AG04449 (cell line): ENCODE data around the gene MEGF9.

Experiments used
- CTCF ChIA-PET: fragments of 350-600 bp; formaldehyde crosslinking; extraction: SDS; loops from one replicate; lab custom pipeline; 2021; ENCODE audit warnings: antibody characterized with exemption; lab: Yijun Ruan, JAX
- POLR2A ChIA-PET: fragments of 400-600, 350-600 bp; formaldehyde crosslinking; extraction: SDS; loops from one replicate; lab custom pipeline; 2020; ENCODE audit warnings: antibody characterized with exemption, inconsistent platforms; lab: Yijun Ruan, JAX
- DNase-seq: peaks from one replicate; pipeline ENCODE4 v3.0.0-alpha.2; 2010; ENCODE audit warnings: low read depth, low spot score
- H3K4me3 ChIP-seq: 2 replicates; pipeline ENCODE4 v1.5.1; 2011; ENCODE audit warnings: low read depth, mild to moderate bottlenecking, control low read depth, low read length
- TF ChIP-seq, protein P1 (sequence below): IDR thresholded peaks from one replicate; pipeline ENCODE4 v1.5.1; 2011; ENCODE audit warnings: mild to moderate bottlenecking, moderate library complexity, low read length, control low read depth, inconsistent platforms; ENCODE audit not compliant: insufficient read depth; ENCODE audit errors: missing control alignments

Gene MEGF9

GRCh38 chr9:120696551-120697230 is 17.6 kb downstream of the MEGF9 start:
- TF ChIP-seq, protein P1, sequence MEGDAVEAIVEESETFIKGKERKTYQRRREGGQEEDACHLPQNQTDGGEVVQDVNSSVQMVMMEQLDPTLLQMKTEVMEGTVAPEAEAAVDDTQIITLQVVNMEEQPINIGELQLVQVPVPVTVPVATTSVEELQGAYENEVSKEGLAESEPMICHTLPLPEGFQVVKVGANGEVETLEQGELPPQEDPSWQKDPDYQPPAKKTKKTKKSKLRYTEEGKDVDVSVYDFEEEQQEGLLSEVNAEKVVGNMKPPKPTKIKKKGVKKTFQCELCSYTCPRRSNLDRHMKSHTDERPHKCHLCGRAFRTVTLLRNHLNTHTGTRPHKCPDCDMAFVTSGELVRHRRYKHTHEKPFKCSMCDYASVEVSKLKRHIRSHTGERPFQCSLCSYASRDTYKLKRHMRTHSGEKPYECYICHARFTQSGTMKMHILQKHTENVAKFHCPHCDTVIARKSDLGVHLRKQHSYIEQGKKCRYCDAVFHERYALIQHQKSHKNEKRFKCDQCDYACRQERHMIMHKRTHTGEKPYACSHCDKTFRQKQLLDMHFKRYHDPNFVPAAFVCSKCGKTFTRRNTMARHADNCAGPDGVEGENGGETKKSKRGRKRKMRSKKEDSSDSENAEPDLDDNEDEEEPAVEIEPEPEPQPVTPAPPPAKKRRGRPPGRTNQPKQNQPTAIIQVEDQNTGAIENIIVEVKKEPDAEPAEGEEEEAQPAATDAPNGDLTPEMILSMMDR: no peak
- ChIA-PET POLR2A (no interaction called here), CTCF (no interaction called here)
- H3K4me3 ChIP-seq: no peak overlapping the region
- no peak for DNase-seq

DNA sequence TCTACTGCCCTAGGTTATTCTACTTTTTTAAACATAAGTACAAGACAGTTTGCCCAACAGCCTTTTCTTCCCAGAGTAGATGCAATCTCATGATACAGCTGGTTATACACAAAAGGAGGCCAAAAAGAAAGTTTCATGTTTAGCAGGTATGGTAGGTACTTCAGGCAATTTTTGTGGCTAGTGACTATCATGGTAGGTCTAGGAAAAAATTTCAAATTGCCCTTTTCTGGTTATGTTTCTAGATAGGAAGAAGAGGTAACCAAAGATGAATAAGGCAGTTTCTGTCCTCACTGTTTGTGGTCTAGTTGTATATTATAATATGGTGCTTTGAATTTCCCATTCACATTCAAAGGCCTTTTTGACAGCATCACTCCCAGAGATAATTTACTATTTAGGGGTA is 19.7 kb downstream of the MEGF9 start:
- ChIA-PET POLR2A (no interaction called here), CTCF (no interaction called here)
- H3K4me3 ChIP-seq: no peak overlapping the region
- DNase-seq: no peak
- TF ChIP-seq, protein P1: no peak

DNA sequence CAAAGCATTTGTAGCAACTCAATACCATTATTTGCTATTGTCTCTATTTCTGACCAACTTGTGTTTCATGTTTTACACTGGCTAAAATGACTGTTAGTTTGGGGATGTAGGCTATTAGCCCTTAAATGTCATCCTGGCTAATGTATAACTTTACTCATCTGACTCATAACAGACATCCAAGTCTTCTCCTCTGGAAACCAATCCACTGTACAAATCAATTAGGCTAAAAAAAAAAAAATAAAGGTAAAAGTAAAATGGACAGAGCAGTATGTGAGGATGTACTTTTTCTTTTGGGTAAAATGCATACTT is 20.6 kb downstream of the MEGF9 start:
- ChIA-PET POLR2A (no interaction called here), CTCF (no interaction called here)
- DNase-seq: no peak
- TF ChIP-seq, protein P1: no peak
- H3K4me3 ChIP-seq: no peak overlapping the region

DNA sequence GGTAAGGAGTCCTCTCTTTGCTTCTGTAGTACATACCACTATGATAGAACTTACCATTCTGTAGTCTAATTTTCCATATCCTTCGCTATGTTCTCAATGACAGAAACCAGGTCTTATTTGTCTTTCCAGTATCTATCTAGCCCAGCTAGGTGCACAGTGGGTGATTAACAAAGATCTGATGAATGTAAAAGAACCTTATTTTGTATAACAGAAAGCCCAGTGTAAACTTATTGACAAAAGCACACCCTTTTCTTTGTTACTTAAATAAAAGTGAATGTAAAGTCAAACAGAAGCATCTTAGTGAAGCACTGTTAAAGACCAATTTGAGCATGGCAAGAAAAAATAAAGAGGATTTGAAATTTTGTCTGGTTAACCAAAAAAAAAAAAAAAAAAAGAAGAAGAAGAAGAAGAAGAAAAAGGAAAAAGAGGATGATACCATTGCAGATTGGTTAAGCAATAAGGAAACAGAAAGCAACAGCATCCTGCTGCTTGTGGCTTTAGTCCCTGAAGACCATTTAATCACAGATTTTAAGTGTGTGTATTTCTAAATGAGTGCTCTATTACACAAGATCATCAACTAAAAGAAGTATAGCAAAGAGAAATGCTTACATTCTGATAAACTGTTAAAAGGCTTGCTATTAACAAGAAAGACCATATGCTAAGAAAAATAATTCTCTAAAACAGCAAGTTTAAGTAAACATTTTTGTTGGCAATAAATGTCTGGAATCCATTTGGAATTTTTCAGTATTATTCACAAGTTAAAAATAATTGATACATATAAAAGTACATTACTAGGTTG is 21.2 kb downstream of the MEGF9 start:
- no peak overlapping the region for H3K4me3 ChIP-seq
- POLR2A ChIA-PET: no interaction called here
- TF ChIP-seq, protein P1: no peak
- CTCF ChIA-PET: no interaction called here
- peak; percentile 56 for DNase-seq

DNA sequence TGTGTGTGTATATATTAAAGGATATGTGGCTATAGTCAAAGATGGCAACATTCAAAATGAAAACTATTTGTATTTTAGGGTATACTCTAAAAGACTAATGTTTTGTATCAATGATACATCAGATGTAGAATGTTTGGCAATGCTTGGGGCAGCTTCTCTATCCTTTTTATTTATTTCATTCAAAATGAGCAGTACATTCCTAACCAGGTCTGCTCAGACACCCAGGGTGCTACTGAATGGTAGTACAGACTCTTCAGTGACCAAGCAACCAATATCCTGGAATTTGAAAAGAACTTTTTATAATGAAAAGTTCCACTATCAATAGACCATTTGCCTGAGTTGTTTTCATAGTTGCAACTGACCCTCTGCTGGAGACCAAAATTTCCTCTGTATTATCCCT is 23.9 kb downstream of the MEGF9 start:
- CTCF ChIA-PET: no interaction called here
- POLR2A ChIA-PET: no interaction called here
- no peak for DNase-seq
- no peak overlapping the region for H3K4me3 ChIP-seq
- TF ChIP-seq, protein P1: no peak

DNA sequence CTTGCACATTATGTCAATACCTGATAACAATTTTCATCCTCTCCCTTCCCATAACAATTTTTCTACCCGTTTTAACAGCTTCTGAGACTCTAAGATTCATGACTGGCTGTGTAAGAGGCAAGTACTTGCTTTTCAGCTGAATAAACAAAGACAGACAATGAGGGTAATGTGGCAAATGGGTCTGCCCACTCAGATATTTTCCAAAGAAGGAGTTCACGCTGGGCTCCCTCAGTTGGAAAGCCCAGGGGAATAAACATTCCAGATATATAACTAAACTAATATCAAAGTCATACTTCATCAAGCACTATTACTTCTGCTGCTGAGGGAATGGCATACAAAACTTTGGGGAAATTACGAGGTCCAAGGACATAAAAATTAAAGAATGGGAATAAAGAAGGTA is 24.4 kb downstream of the MEGF9 start:
- no peak overlapping the region for H3K4me3 ChIP-seq
- TF ChIP-seq, protein P1: no peak
- peak; percentile 47 for DNase-seq
- POLR2A ChIA-PET: interaction anchor here (0.6 kb wide), 1 partner anchor 40 kb away, joined by 4 read pairs; no protein-coding TSS in a partner anchor
- CTCF ChIA-PET: no interaction called here
